Right forelimb (tissue), 1 donor: ENCODE data around the gene SYT13.

Experiments used
- DNase-seq: peaks from one replicate; pipeline ENCODE4 v3.0.0-alpha.2; 2018

The SYT13 gene

DNA sequence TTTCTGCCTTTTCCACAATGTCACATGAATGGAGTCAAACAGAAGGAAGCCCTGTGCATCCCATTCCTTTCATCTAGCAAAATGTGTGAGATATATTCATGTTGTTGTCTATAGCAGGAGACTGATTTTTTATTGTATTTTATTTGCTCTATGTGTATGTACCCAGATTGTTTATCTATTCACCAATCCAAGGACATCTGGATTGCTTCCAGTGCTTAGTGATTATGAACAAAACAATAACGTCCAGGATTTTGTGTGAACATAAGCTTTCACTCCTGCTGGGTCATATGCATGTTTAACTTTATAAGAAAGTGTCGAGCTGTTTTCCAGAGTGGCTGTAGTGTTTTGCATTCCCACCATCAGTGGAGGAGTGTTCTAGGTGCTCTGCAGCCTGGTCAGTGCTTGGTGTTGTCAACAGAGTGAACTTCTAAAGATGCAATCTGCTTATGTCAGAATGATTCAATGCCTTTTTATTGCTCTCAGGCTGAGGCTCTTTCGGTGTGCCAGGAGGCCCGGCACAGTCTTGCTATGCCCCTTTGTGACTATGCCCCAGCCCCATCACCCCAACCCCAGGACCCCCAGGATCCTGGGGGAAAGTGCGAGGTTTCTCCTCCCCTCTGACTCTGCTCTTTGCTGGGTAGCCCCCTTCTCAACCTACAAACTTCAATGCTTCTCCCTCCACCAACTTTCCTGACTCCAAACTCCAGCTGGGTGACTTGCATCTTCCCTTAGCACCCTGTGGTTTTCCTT, 19.9 kb upstream of the SYT13 start:
- DNase-seq: no peak

DNA sequence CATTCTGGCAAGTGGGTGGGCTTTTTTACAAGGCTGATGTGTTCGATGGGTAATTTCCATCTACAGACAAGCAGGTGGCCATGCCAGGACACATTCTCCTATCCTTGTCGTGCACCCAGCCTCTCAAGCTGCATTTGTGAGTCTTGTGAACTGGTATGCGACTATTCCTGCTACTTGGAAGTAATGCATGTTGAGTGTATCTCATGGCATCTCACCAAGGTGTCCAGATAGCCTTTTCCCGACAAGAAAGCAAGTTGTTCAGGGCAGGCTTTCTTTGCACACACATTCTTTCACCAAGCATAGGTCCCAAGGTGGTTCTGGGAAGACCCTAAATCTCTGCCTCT, 18.8 kb upstream of the SYT13 start:
- DNase-seq: no peak

DNA sequence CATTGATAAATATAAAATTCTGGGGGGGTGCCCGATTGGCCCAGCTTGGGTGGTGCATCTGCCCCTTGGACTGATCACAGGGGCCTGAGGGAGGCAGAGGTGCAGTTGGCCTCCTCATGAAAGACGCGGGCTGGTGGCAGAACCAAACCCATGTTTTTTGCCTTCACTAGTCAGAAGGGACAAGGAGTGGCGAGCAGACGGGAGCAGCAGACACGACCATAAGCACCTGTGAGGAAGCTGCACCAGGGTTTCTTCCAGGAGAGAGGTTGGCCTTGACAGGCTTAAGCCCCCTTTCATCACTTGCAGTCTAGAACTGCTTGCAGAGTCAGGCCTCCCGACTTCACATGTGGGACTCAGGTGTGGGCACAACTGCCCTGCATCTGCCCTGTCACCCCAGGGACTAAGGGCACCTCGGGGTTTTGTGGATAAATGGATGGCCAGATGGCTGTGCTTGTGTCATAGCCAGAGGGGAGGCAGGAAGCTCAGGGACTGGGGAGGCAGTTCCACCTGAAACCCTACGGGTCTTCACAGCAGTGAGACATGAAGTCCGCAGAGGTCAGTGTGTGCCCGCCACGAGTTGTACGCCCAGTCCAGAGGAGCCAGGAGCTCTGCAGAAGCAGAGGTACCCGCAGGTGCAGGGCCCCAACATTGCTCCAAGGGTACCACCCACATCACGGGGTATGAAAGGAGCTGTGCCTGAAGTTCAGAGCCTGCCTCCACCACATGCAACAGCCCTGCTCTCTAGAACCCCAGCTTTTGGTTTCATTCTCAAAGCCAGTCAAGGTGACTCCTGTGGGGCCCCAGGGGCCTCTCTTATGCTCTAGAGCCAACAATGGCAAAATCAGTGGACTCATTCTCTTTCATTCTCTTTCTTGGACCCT, 18.2 kb upstream of the SYT13 start:
- no peak for DNase-seq

DNA sequence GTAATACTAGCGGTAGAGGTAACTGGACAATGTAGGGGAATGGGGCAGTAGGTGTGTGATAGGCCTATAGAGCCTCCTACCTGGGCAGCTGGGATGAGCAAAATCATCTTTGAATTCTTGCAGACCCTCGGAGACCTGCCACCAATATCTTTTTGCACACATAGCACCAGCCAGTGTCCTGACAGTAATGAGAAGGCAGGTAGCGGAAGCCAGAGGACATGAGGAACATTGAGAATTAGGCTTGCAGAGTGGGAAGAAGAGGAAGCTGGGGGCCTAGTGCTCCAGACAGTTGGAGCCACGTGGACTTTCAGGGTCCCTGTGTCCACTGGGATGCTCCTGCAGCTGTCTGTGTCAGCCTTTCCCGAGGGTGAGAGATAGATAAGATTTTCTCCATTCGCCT, 17.2 kb upstream of the SYT13 start:
- DNase-seq: no peak

DNA sequence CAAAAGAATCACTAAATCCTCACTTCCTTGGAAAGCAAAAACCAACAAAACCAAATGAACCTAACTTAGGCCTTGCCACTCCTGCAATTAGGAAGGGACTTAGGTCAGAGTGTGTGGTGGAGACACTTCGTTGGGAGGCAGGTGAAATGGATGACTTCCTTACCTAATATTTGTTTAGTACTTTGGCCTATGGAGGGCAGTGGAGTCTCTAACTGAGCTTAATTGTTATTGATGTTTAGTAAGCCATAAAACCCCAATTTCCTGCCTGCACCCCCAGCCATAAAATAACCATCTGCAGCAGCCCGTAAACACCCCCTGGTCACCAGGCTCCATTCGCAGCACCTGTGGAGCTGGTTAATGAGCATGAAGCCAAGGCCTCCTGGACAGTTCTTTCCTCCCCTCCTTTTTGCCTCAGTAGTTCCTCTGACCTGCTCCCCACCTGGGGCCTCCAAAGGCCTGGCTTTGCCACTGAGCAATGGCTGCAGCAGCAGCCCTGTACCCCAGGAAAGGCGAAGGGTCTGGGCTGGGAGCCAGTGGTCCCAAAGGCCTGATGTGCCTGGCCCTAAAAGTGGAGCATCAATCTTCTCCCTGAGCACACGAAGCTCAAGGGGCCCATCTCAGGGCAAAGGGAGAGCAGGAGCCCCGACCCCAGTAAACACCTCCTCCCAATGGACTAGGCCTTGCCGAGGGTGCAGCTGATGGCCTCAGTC, 15.6 kb upstream of the SYT13 start:
- no peak for DNase-seq

DNA sequence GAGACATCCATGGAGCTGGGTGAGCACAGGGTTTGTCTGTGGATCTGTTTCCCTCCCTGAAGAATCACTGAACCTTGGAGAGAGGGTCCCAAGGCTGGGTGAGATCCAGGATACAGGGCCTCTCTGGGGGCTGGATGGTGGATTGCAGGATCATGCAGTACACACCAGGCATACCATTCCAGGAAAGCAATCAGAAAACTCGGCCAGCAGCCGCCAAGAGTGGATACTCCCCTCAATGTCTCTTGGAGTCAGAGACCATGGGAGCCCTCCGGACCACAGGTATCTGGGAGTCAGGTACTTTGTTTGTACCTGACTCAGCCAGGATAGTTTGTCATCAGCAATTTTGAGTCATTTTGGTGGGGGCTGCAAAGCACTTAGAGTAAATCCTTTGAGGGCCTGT, 14.6 kb upstream of the SYT13 start:
- DNase-seq: no peak

DNA sequence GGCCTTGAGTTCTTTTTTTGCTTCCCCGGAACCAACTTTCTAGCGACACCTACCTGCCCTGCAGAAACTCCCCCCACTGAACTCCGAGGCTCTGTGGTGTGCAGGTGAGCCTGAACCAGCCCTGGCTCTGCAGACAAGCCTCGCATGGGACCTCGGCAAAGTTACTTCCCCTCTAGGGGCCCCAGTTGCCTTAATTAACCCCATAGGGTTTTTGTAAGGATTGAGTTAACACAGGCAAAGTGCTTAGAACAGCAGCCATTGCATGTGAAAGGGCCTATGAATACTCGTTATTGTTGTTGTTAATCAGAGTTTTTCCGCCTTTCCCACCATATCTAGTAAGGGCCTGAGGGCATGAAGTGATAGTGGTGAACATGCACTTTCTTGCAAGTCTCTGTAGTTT, 12.6 kb upstream of the SYT13 start:
- no peak for DNase-seq

DNA sequence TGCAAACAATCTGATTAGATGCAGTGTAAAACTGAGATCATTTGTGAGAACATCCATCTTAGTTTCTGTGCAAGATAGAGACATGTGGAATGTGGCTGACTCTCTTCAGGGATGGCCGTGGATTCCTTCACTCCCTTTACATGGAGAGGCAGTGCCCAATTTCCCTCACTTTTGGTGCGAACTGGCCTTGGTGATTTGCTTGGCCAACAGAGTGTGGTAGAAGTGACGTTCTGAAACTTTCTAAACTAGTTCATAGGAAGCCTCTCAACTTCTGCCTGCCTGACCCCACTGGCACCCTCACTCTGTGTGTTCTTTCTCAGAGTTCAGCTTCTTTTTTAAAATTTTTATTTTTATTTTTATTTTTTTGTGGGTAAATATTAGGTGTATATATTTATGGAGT, 9.9 kb upstream of the SYT13 start:
- no peak for DNase-seq

DNA sequence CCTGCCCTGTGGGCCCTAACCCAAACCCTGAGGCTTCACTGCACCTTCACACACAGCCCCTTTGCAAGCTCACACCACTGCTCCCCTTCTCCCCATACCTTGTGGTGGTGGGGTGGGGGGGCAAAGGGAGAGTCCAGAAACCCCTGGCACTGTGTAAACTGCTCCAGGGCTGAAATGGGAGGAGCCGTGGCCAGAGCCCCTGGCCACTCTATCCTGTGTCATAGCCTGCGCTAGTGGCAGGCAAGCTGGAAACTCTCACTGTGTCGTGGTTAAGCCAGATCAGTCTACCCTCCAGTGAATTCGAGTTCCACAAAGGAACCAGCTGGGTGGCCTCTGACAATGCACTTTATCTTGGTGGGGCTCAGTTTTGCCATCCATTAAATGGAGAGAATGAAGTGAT, 8.4 kb upstream of the SYT13 start:
- no peak for DNase-seq

DNA sequence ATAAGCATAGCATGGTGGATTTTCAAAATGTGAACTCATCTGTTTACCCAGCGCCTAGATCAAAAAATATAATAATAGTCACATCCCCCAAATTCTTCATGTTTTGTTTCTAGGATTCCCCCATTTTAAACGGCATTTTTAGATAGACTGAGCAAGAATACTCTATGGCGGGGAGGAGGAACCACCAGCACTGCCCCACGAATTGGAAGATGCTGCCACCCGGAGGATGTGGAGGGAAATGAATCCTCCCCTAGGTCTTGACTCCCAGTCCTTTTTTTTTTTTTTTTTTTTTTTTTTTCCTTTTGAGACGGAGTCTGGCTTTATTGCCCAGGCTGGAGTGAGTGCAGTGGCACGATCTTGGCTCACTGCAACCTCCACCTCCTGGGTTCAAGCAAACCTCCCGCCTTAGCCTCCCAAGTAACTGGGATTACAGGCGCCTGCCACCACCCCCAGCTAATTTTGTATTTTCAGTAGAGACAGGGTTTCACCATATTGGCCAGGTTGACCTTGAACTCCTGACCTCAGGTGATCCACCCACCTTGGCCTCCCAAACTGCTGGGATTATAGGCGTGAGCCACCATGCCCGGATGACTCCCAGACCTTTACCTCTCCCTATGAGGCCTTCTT, 7.5 kb upstream of the SYT13 start:
- DNase-seq: peak; percentile 84

DNA sequence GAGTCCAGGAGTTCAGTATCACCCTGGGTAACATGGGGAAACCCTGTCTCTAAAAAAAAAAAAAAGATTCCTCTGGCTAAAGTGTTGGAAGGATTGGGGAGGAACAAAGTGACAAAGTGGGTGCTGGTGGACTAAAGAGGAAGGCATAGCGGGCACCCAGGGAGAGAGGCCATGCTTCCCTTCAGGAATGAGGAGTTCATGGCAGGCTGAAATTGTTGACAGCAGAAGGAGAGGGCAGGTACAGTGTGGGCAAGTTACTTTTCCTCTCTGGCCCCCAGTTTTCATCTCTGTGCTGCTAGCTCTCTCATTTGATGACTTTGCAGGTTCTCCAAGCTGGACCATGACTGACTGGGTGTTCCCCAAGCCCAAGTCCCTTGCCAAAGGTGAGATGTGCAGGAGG, 4.4 kb upstream of the SYT13 start:
- DNase-seq: no peak

DNA sequence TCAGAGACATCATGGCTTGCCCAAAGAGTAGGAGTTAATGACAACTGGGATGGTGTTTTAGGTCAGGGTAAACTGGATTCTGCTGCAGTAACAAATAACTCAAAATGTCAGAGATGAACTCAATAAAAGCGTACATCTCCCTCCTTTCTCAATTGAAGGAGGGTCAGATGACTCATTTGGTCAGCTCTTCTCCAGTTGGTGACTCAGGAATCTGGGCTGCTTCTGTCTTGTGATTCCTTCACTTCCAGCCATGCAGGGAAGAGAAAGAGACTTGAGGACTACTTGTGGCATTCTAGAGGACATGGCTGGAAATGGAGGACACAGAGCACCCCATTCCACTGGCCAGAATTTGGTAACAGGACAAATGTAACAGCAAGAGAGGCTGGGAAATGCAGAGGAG, 3.2 kb upstream of the SYT13 start:
- DNase-seq: no peak

DNA sequence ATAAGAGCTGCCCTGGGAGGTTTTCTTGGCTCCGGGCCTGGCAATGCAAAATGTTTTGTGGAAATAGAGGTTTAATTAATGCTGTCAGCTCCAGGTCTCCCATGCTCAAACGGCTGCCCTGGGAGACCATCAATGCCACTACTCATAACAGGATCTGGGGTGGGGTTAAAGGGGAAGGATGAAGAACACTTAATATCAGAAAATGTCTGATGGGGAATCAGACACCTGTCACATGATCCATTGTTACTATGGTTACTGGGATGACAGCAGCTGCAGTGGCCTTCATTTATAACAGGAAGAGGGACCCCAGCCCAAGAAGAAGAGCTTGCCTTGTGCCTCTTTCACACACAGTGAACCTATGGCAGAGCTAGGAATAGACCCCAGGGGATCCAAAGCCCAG, 2.2 kb upstream of the SYT13 start:
- DNase-seq: no peak

DNA sequence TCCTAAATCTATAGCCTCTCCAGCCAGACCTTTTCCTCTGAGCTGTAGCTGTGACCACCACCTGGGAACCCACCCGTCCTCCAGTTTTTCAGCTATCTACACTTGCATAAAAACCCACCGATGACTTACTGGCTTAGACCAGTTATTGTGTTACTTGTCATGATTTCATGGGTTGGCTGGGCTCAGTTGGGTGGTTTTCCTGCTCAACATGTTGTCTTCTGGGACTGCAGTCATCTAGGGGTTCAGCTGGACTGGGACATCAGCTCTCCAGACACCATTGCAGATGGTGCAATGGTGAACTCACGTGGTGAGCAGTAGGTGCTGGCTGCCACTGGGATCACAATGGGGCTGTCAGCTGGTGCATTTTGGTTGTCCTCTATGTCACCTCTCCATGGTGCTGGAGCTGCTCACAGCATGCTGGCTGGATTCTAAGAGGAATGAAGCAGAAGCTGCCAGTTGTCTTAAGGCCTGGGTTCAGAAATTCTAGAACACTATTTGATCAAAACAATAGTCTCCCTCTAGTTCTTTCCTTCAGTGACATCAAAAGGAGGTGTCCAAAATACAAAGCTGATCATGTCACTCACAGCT, 1.3 kb upstream of the SYT13 start:
- no peak for DNase-seq

DNA sequence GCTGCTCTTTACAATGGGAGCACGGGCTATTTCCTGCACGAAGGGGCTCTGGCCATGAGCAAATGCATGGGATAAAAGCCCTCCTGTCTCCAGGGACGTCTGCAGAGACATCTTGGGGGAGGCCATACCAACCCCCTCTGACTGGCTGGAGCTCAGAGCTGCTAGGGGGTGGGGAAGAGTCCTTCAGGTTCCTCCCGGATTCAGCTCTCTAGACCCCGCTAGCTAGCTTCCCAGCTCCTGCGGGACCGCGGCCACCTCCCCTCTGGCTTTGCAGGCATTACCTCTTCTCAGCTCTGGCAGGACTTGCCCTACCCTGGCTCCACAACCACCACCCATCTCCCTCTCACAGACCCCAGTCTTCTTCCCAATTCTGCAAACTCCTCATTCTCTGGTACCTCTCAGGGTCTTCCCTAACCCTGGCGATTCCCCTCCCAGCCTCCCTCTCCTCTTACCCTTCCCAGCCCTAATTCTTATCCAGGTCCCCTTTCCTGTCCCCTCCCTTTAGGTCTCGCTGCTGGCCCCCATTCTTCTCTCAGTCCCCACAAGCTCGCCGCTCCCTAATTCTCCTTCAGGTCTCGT, 802 bp downstream of the SYT13 start:
- DNase-seq: no peak

DNA sequence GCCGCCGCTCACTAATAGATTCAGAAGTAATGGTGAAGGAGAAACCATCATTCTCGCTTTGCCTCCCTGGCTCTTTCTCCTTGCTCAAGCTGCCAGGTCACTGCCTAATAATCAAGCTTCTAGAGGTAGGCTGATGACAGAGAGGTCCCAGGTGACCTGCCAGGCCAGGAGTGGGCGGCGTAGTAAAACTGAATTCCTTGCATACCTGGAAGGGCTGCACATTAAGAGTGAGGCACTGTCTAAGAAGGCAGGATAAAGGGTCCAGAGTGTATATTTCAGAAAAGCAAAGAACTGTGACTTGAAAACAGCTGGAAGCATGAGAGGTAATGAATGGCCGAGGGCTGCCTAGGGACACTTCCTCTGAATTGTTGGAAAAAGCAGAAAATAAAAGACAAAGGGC, 4.1 kb downstream of the SYT13 start:
- DNase-seq: peak; percentile 21

DNA sequence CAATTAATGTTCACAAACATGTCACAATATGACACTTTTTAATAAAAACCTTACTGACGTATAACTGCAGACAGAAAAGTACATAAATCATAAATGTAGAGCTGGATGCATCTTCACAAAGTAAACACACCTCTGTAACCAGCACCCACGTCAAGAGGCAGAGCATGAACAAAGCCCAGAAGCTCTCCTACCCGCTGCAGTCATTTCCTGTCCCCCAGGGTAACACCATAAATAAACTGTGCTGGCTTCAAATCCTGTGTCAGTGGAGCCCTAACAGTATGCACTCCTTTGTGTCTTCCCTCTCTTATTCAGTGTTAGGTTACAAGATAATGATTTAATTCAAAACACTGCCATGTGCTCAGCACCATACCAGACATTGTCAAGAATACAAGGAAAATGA, 5.7 kb downstream of the SYT13 start:
- DNase-seq: peak; percentile 12

DNA sequence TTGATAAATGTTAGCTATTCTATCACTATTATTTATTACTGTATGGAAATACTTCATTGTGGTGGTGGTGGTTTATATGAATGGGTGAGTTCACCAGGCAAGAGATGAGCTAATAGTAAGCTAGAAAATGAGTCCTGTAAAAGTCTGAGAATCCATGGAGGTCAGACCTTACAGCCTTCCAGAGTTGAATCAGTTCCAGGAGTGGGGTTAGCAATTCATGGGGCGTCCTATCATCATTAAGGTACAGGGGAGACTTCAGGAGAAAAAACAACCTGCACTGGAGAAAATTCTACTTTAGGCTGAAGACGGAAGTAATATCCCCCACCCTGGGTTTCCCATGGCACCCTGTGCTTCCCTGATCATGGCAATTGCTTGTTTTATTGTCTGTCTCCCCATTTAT, 6.5 kb downstream of the SYT13 start:
- DNase-seq: no peak

DNA sequence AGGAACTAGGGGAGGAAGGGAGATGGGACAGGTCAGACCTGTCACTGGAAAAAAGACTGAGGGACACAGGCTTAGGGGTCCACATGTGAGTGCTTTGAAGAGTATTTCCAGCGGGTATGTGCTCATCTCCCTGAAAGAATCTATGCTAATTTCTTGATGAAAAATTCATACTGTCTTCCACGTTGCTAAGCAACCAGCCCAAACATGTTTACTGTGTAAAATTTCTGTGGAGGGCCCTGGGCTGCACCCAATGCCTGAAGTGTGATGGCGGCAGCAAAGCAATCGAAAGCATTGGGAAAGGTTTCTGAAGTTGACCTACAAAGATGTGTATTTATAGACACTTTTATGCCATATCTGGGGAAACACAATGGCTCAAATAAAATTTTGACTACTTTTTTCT, 7.4 kb downstream of the SYT13 start:
- peak; percentile 13 for DNase-seq

DNA sequence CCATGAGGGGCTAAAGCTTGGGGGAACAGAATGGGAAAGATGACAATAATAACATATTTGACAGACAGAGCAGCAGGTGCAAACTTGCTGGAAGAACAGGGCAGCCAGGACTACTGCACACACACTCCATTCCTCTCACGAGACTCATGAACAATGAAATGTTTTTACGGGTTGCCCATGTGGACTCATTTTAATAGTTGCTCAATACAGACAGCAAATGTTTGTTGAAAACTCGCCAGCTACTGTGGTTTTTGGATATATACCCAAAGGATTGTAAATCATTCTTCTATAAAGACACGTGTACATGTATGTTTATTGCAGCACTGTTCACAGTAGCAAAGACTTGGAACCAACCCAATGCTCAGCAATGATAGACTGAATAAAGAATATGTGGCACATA, 10.3 kb downstream of the SYT13 start:
- no peak for DNase-seq

DNA sequence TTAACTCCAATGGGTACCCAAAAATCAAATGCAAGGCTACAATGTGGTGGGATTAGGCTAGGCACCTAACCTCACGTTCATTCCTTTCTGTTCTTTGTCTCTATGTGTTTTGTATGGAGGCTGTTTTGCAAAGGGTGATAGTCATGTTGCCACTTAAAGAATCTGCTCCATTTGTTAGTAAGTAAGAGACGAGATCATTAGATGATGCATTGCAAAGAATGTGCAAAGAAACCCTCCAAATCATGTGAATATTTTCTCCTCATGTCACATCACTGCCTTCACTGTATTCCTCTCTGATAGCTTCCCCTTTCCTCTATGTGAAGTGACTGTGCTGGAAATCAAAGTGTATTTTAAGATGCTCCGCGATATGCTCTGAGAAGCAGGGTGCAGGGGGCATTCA, 11.9 kb downstream of the SYT13 start:
- no peak for DNase-seq

DNA sequence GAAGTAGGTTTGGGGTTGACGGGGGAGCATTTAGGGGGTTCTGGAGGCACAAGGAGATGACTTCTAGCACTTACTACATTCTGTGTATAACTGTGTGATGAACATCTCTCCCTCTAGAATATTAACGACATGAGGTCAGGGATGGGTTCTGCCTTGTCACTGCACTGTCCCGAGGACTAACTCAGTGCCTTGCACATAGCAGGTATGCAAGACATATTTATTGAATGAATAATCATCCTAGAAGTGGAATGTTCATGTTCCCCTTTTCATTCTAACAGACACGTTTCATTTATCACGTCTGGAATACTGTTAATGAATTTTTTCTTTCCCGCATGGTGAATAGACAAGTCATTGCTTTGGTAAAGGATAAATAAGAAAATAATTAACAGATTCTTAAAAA, 12.6 kb downstream of the SYT13 start:
- DNase-seq: no peak

DNA sequence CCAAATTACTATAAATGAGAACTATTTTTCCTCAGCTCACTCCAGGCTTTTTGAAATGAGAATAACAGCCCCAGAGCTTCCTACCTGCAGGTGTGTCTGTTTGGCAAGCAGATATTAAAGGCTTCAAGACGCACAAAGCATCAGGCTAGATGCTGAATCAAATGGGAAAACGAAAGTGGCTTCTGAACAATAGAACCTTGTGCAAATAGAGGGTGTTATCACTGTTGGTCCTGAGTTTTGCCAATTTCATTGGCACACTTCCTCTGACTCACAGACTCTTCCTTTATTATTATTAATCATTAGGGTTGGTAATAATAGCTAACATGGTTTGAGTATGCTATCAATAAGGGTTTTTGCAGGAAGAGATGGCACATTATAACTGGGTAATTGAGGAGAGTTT, 13.4 kb downstream of the SYT13 start:
- DNase-seq: no peak
